AG04450 (cell line): ENCODE data around the gene CSRP1. TPM values are rescaled to one million over a fixed set of nuclear protein-coding genes. Genes with fewer than 3 reads are reported as not detected.
A peak's percentile ranks its signal among the peaks of the same experiment; 100 is the strongest.

Source experiments
- CTCF ChIA-PET: fragments of 300-600, 350-600 bp; formaldehyde crosslinking; extraction: SDS; loops from one replicate; lab custom pipeline; 2022; ENCODE audit warnings: antibody characterized with exemption, inconsistent platforms; lab: Charles Lee
- POLR2A ChIA-PET: fragments of 350-600 bp; formaldehyde crosslinking; extraction: SDS; loops from one replicate; lab custom pipeline; 2021; ENCODE audit warnings: antibody characterized with exemption, inconsistent platforms; lab: Yijun Ruan, JAX
- DNase-seq: peaks from one replicate; pipeline ENCODE4 v3.0.0-alpha.2; 2011; ENCODE audit warnings: low read depth, low spot score
- H3K27ac ChIP-seq: one replicate; pipeline ENCODE4 v1.5.1; 2012; ENCODE audit warnings: low read depth, low read length, control low read depth
- H3K27me3 ChIP-seq: one replicate; pipeline ENCODE4 v1.6.0; 2012; ENCODE audit warnings: low read length; ENCODE audit not compliant: control insufficient read depth, insufficient read depth
- H3K4me3 ChIP-seq: 2 replicates; pipeline ENCODE4 v1.5.1; 2011; ENCODE audit warnings: mild to moderate bottlenecking, low read depth, low read length, control low read depth
- H3K9me3 ChIP-seq: 2 replicates; pipeline ENCODE4 v1.5.1; 2012; ENCODE audit warnings: low read length; ENCODE audit not compliant: control insufficient read depth, insufficient read depth
- polyA plus RNA-seq: library from polyadenylated mRNA; depleted of rRNA; stranded (reverse); fragments of >200 nt; gene quantifications from 2 replicates; pipeline ENCODE4 v1.2.3, GENCODE V29; 2011
- TF ChIP-seq, protein P1 (sequence below): IDR thresholded peaks from 2 replicates; pipeline ENCODE4 v1.5.1; 2011; ENCODE audit warnings: low read depth, low read length, control low read depth, inconsistent platforms

Gene CSRP1
- polyA plus RNA-seq, 1 experiment = 641 TPM

DNA sequence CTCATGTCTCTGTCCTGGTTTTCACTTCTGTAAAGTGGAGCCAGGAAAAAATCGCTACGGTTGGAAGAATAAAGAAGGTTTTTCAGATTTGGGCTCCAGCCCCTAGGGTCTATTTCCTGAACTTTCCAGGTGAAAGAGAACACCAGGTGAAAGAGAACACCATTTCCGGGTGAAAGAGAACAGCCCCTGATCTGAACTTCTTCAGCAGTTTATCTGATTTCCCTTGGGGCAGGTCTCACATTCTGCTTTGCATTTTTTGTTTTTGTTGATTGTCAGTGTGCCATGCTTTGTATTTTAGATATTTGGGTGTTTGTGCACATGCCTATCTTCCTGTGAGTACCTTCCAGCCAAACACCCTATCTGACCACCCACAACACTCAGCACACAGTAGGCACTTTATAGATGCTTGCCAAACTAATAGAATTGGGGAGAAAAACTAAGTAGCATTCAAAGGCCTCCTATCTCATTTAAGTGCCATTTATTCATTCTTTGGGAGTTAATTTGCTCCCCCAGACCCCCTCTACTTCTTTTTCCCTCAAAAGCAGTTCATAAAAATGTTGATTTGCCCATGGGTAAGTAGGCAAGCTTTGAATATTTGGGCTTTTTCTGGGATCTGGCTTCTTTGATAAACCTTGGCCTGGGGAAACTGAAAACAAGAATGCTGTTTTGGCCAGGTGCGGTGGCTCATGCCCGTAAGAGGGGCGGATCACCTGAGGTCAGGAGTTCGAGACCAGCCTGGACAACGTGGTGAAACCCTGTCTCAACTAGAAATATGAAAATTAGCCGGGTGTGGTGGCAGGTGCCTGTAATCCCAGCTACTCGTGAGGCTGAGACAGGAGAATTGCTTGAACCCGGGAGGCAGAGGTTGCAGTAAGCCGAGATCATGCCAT lies 34.2 kb upstream of the CSRP1 start:
- POLR2A ChIA-PET = interaction anchor here (0.9 to 1.2 kb wide), 2 partner anchors 13 to 18 kb away, joined by 3 read pairs; no protein-coding TSS in a partner anchor
- H3K9me3 ChIP-seq = no peaks in the 10 kb centered on the region
- DNase-seq = no peak
- no peak overlapping the region for H3K27ac ChIP-seq
- H3K4me3 ChIP-seq = peak overlapping the region; percentile 8; the same call in 1 of the 2 replicates
- no peaks in the 10 kb centered on the region for H3K27me3 ChIP-seq
- TF ChIP-seq, protein P1, sequence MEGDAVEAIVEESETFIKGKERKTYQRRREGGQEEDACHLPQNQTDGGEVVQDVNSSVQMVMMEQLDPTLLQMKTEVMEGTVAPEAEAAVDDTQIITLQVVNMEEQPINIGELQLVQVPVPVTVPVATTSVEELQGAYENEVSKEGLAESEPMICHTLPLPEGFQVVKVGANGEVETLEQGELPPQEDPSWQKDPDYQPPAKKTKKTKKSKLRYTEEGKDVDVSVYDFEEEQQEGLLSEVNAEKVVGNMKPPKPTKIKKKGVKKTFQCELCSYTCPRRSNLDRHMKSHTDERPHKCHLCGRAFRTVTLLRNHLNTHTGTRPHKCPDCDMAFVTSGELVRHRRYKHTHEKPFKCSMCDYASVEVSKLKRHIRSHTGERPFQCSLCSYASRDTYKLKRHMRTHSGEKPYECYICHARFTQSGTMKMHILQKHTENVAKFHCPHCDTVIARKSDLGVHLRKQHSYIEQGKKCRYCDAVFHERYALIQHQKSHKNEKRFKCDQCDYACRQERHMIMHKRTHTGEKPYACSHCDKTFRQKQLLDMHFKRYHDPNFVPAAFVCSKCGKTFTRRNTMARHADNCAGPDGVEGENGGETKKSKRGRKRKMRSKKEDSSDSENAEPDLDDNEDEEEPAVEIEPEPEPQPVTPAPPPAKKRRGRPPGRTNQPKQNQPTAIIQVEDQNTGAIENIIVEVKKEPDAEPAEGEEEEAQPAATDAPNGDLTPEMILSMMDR = no peak
- CTCF ChIA-PET = interaction anchor here (0.9 to 5.3 kb wide), 6 partner anchors 10 to 252 kb away, joined by 3 to 22 read pairs (median 5); no protein-coding TSS in a partner anchor

DNA sequence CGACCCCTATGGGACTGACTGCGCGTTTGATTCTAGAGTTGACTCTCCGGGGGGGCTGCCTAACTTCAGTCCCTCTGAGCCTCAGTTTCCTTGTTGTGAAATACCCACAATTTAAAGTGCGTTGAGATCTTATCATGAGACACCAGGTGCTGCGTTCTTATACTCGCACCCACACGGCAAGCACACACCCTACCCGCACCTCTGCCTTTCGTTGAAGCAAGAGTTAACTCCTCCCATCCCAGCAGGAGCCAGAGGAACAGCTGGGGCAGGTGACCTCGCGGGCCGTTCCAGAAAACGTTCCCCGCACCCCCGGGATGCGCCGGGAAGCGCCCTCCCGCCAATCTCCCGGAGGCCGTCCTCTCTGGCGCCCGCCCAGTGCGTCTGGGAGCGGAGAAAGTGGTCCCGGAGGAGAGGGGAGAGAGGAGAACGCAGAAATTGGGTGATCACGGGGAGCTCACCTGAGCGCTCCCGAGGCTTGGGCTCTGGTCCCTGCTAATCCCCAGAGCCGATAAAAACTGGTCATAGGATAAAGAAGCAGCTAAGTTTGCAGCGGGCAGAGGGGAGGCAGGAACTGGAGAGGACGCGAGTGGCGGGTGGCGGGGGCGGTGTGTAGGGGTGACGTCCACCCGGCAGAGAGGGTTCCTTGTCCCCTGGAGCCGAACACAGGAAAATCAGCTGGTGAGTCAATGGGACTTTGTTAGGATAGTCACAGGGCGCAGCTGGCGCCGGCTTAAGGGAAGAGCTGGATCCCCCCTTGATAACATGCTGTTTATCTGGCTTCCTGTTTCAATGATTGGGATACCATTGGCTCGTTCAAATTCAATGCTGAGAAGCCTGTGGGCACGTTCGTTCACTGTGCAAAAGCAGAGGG lies 32.9 kb upstream of the CSRP1 start:
- H3K4me3 ChIP-seq = peak overlapping the region; percentile 77
- no peaks in the 10 kb centered on the region for H3K27me3 ChIP-seq
- no peaks in the 10 kb centered on the region for H3K9me3 ChIP-seq
- ChIA-PET POLR2A (interaction anchor here (0.6 to 1.2 kb wide), 9 partner anchors 12 to 555 kb away, joined by 3 to 5 read pairs (median 4); partner anchors contain the start of gene PHLDA3), CTCF (interaction anchor here (0.6 to 1.7 kb wide), 8 partner anchors 9 to 253 kb away, joined by 3 to 6 read pairs (median 4); no protein-coding TSS in a partner anchor)
- TF ChIP-seq, protein P1 = no peak
- DNase-seq = no peak
- peak overlapping the region; percentile 79 for H3K27ac ChIP-seq

DNA sequence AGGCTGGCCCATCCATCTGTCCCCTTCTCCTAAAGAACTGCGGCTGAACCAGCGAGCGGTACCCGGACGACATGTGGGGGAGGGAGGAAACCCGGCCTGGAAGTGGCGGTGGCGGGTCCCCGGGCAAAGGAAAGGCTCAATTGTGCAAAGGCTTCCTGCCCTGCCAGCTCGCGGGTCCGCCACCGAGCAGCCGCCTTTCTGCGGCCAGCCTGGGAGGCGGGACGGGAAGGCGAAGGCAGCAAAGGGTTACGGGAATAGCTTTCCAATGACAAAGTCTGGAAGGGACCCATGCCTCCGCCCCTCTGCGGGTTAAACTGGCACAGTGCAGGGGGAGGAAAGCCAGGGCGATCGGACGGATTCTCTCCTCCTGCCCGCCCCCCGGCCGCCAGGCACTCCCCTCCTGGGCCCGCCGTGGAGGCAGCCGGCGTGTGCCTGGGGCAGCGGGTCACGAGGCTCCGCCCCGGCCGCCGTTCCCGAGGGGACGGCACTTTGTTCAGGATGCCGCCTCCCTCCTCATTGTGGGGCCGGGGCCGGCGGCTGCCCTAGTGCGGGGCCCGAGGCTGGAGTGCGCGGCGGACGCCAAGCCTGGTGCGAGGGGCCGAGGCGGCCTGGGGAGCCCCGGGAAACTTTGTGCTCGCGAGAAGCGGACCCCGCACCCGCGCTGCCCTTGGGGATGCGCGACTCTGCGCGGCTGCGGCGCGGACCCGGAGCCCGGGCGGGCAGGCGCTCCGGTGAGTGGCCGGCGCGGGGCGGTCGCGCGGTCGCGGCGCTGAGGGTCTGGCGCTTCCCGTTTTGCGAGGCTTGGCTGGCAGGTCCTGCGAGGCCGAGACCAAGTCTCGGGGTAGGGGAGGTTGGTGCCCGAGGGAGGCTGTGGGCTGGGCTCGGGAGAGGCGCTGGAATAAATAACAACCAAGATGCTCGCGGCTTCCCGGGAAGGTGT lies 32.0 kb upstream of the CSRP1 start, which contains the start of gene NAV1:
Gene NAV1 (plus strand): TSS at position 516 of the 940 bp plus-strand sequence. CDS start 83,758 bp downstream, outside the sequence.
- Histone ChIP-seq H3K4me3 (peak within 1 kb of the TSS; percentile 77), H3K27ac (peak within 1 kb of the TSS; percentile 79), H3K9me3 (no peaks in the 10 kb centered on the region), H3K27me3 (no peaks in the 10 kb centered on the region)
- ChIA-PET CTCF (interaction anchor here (0.6 to 1.7 kb wide), 2 partner anchors 254 to 344 kb away, joined by 4 to 6 read pairs; no protein-coding TSS in a partner anchor), POLR2A (interaction anchor here (0.8 to 0.9 kb wide), 2 partner anchors 15 to 118 kb away, joined by 3 read pairs; no protein-coding TSS in a partner anchor)
- no peak for DNase-seq
- TF ChIP-seq, protein P1 = no peak

DNA sequence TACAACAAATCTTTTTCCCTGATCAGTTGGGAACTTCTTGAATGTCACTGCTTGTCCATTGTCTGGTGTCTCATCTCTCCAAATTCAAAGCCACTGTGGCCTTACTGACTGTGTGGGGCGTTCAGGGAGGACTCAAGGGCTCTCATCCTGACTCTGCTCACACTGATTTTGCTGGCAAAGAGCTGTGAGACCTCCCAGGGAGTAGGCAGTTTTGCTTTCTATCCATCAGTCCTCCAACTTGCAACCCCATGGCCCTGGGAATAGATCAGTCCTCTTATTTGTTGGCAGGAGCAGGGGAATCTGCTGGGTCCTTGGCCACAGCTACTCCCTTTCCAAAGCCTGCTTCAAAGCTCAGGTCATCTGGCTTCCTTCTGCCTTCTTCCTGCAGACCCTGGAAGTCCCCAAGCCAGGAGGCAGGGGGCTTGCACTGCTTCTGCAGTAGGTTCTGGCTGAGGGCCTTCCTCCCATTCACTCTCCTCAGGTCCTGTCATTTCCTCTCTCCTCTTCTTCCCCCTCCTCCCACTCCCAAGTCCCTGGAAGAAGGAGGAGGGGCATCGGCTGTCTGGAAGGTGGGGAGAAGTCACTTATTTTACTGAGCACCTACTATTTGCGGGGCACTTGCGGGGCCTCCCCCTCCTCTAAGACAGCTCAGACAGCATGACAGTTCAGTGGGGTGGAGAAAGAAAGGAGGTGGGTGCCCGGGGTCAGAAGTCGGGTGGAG lies 31.1 kb upstream of the CSRP1 start:
- TF ChIP-seq, protein P1 = no peak
- no peak for DNase-seq
- no peaks in the 10 kb centered on the region for H3K9me3 ChIP-seq
- ChIA-PET CTCF (interaction anchor here (1.1 to 1.5 kb wide), 4 partner anchors 21 to 289 kb away, joined by 3 to 6 read pairs (median 4); no protein-coding TSS in a partner anchor), POLR2A (interaction anchor here (0.8 to 0.9 kb wide), 2 partner anchors 16 to 119 kb away, joined by 3 read pairs; no protein-coding TSS in a partner anchor)
- no peak overlapping the region for H3K27ac ChIP-seq
- H3K4me3 ChIP-seq = peak overlapping the region; percentile 77
- no peaks in the 10 kb centered on the region for H3K27me3 ChIP-seq
